ENCODE data around the gene STK35. TPM values are rescaled to one million over a fixed set of nuclear protein-coding genes. Genes with fewer than 3 reads are reported as not detected.

STK35 gene
- total RNA-seq, 1 experiment from 2014 or later, result 16.5 TPM

GRCh38 chr20:2080532-2081224, 20.9 kb upstream of the STK35 start:
- Mint-ChIP-seq H3K9me3 (ENCODE audit: low read depth, unreplicated experiment) (no peaks in the 10 kb centered on the region), H3K27me3 (ENCODE audit: unreplicated experiment) (peaks cover 28% of the 10 kb centered on the region), H3K4me3 (ENCODE audit: low read depth, unreplicated experiment) (no peak overlapping the region), H3K4me1 (ENCODE audit: low read depth, unreplicated experiment) (peaks cover 10% of the 10 kb centered on the region), H3K27ac (ENCODE audit: unreplicated experiment) (no peak overlapping the region), H3K36me3 (ENCODE audit: insufficient read depth, unreplicated experiment) (no peaks in the 10 kb centered on the region)
- CTCF ChIA-PET, result interaction anchor here (0.7 kb wide), 1 partner anchor 234 kb away, joined by 3 read pairs; no protein-coding TSS in a partner anchor
- DNase-seq, result no peak
- TF ChIP-seq CTCF (IDR thresholded peaks at IDR 0.05; ENCODE audit: unreplicated experiment), result no peak
- BruUV-seq (replicated peaks), result no TSS peak
- intact Hi-C loops (cut with micrococcal nuclease; ENCODE audit: unreplicated experiment), result no loop called here

GRCh38 chr20:2084703-2085102, 16.9 kb upstream of the STK35 start:
- Mint-ChIP-seq H3K27me3 (ENCODE audit: unreplicated experiment) (peaks cover 54% of the 10 kb centered on the region), H3K27ac (ENCODE audit: unreplicated experiment) (no peak overlapping the region), H3K4me3 (ENCODE audit: low read depth, unreplicated experiment) (no peak overlapping the region), H3K36me3 (ENCODE audit: insufficient read depth, unreplicated experiment) (no peaks in the 10 kb centered on the region), H3K9me3 (ENCODE audit: low read depth, unreplicated experiment) (no peaks in the 10 kb centered on the region), H3K4me1 (ENCODE audit: low read depth, unreplicated experiment) (no peaks in the 10 kb centered on the region)
- TF ChIP-seq CTCF (IDR thresholded peaks at IDR 0.05; ENCODE audit: unreplicated experiment), result no peak
- no TSS peak for BruUV-seq (replicated peaks)
- no peak for DNase-seq
- CTCF ChIA-PET, result no interaction called here
- intact Hi-C loops (cut with micrococcal nuclease; ENCODE audit: unreplicated experiment), result no loop called here

GRCh38 chr20:2086177-2086979, 15.2 kb upstream of the STK35 start:
- Mint-ChIP-seq H3K36me3 (ENCODE audit: insufficient read depth, unreplicated experiment) (no peaks in the 10 kb centered on the region), H3K4me3 (ENCODE audit: low read depth, unreplicated experiment) (no peak overlapping the region), H3K9me3 (ENCODE audit: low read depth, unreplicated experiment) (no peaks in the 10 kb centered on the region), H3K4me1 (ENCODE audit: low read depth, unreplicated experiment) (no peaks in the 10 kb centered on the region), H3K27ac (ENCODE audit: unreplicated experiment) (no peak overlapping the region), H3K27me3 (ENCODE audit: unreplicated experiment) (peaks cover 65% of the 10 kb centered on the region)
- TF ChIP-seq CTCF (IDR thresholded peaks at IDR 0.05; ENCODE audit: unreplicated experiment), result no peak
- CTCF ChIA-PET, result no interaction called here
- no TSS peak for BruUV-seq (replicated peaks)
- intact Hi-C loops (cut with micrococcal nuclease; ENCODE audit: unreplicated experiment), result no loop called here
- DNase-seq, result no peak

GRCh38 chr20:2086980-2087377, 14.6 kb upstream of the STK35 start:
- H3K4me3 Mint-ChIP-seq (ENCODE audit: low read depth, unreplicated experiment), result no peak overlapping the region
- no peaks in the 10 kb centered on the region for H3K4me1 Mint-ChIP-seq (ENCODE audit: low read depth, unreplicated experiment)
- H3K36me3 Mint-ChIP-seq (ENCODE audit: insufficient read depth, unreplicated experiment), result no peaks in the 10 kb centered on the region
- CTCF ChIA-PET, result no interaction called here
- no peaks in the 10 kb centered on the region for H3K9me3 Mint-ChIP-seq (ENCODE audit: low read depth, unreplicated experiment)
- H3K27ac Mint-ChIP-seq (ENCODE audit: unreplicated experiment), result no peak overlapping the region
- no TSS peak for BruUV-seq (replicated peaks)
- intact Hi-C loops (cut with micrococcal nuclease; ENCODE audit: unreplicated experiment), result no loop called here
- peaks cover 65% of the 10 kb centered on the region for H3K27me3 Mint-ChIP-seq (ENCODE audit: unreplicated experiment)
- DNase-seq, result no peak
- no peak for TF ChIP-seq CTCF (IDR thresholded peaks at IDR 0.05; ENCODE audit: unreplicated experiment)

Measured in Calu3 (cell line).